Activated CD4-positive, alpha-beta memory T cell treated with anti-CD3 and anti-CD28 coated beads for 36 hours (primary cell): ENCODE data around the gene OR10G6. TPM values are rescaled to one million over a fixed set of nuclear protein-coding genes. Genes with fewer than 3 reads are reported as not detected.
"Not testable (repeated sequence)": the region's sequence is repeated elsewhere in the genome, so short reads cannot be mapped to it uniquely, and the experiment has no call there.

Experiments
- CTCF ChIA-PET: fragments of 350-600 bp; sonication (Branson Sonifier 250); formaldehyde crosslinking; loops from one replicate; lab custom pipeline; 2021; ENCODE audit warnings: antibody characterized with exemption, inconsistent platforms; lab: Charles Lee
- POLR2A ChIA-PET: fragments of 350-600 bp; sonication (Branson Sonifier 250); formaldehyde crosslinking; loops from one replicate; lab custom pipeline; 2021; ENCODE audit warnings: antibody characterized with exemption; lab: Charles Lee
- DNase-seq: peaks from one replicate; pipeline ENCODE4 v3.0.0-alpha.2; 2020
- H3K27ac Mint-ChIP-seq: one replicate; pipeline ENCODE4 v1.8.0; 2021; ENCODE audit warnings: mixed read lengths
- H3K27me3 Mint-ChIP-seq: one replicate; pipeline ENCODE4 v1.8.0; 2021; ENCODE audit warnings: mixed read lengths
- H3K36me3 Mint-ChIP-seq: one replicate; pipeline ENCODE4 v1.8.0; 2021; ENCODE audit warnings: mixed read lengths
- H3K4me1 Mint-ChIP-seq: one replicate; pipeline ENCODE4 v1.8.0; 2021; ENCODE audit warnings: low read depth, mixed read lengths
- H3K4me3 Mint-ChIP-seq: one replicate; pipeline ENCODE4 v1.8.0; 2021; ENCODE audit warnings: mild to moderate bottlenecking, mixed read lengths
- H3K9me3 Mint-ChIP-seq: one replicate; pipeline ENCODE4 v1.8.0; 2021; ENCODE audit warnings: mixed read lengths
- intact Hi-C: fragments of 100-400 bp; cut with micrococcal nuclease; formaldehyde crosslinking; loops from one replicate; pipeline ENCODE4 v1.15.1; 2023
- total RNA-seq, 2 experiments: library from RNA; stranded (reverse); gene quantifications; one replicate each; pipeline ENCODE4 v1.2.3, GENCODE V29; 2021

OR10G6 gene
- not detected for total RNA-seq

GRCh38 chr11:123995119-123995518 lies at the start of gene OR10G6:
Gene OR10G6, minus strand, starts transcription at chr11:123995161. Its CDS starts 0 bp downstream, at chr11:123995161.
- no peaks in the 10 kb centered on the region for H3K36me3 Mint-ChIP-seq
- ChIA-PET POLR2A (no interaction called here), CTCF (no interaction called here)

GRCh38 chr11:124043420-124043819 lies 48.5 kb upstream of the OR10G6 start:
- H3K4me3 Mint-ChIP-seq: no peak overlapping the region
- CTCF ChIA-PET: no interaction called here
- no peaks in the 10 kb centered on the region for H3K4me1 Mint-ChIP-seq
- intact Hi-C loops: no loop called here
- POLR2A ChIA-PET: no interaction called here
- no peak for DNase-seq
- H3K36me3 Mint-ChIP-seq: no peaks in the 10 kb centered on the region
- H3K9me3 Mint-ChIP-seq: no peaks in the 10 kb centered on the region
- no peaks in the 10 kb centered on the region for H3K27me3 Mint-ChIP-seq
- no peak overlapping the region for H3K27ac Mint-ChIP-seq

More at GRCh38 chr11:123995119-123995518, at the start of gene OR10G6:
- H3K4me3 Mint-ChIP-seq: no peak within 1 kb of the TSS
- H3K9me3 Mint-ChIP-seq: no peaks in the 10 kb centered on the region
- H3K27me3 Mint-ChIP-seq: no peaks in the 10 kb centered on the region
- intact Hi-C loops: no loop called here
- DNase-seq: no peak
- no peak within 1 kb of the TSS for H3K27ac Mint-ChIP-seq
- no peaks in the 10 kb centered on the region for H3K4me1 Mint-ChIP-seq

- H3K9me3 Mint-ChIP-seq: no peaks in the 10 kb centered on the region
- H3K27me3 Mint-ChIP-seq: peaks cover 1% of the 10 kb centered on the region
- POLR2A ChIA-PET: no interaction called here
- no peaks in the 10 kb centered on the region for H3K4me1 Mint-ChIP-seq
- DNase-seq: no peak
- H3K36me3 Mint-ChIP-seq: no peaks in the 10 kb centered on the region
- intact Hi-C loops: no loop called here
- H3K27ac Mint-ChIP-seq: no peak within 1 kb of the TSS
- CTCF ChIA-PET: no interaction called here
- no peak within 1 kb of the TSS for H3K4me3 Mint-ChIP-seq
Observed at GRCh38 chr11:124041254-124041653, 46.3 kb upstream of the OR10G6 start, which contains the start of gene OR10G7. Gene OR10G7, minus strand, starts transcription at chr11:124041325. Its CDS starts 2,324 bp downstream, at chr11:124039001.

- H3K9me3 Mint-ChIP-seq: no peaks in the 10 kb centered on the region
- ChIA-PET POLR2A (no interaction called here), CTCF (no interaction called here)
- no peak overlapping the region for H3K4me3 Mint-ChIP-seq
- intact Hi-C loops: no loop called here
- H3K4me1 Mint-ChIP-seq: no peaks in the 10 kb centered on the region
- DNase-seq: no peak
- H3K27me3 Mint-ChIP-seq: peaks cover 1% of the 10 kb centered on the region
- H3K36me3 Mint-ChIP-seq: no peaks in the 10 kb centered on the region
- no peak overlapping the region for H3K27ac Mint-ChIP-seq
Observed at GRCh38 chr11:124039557-124039956, 44.6 kb upstream of the OR10G6 start.

- Mint-ChIP-seq H3K27ac (no peak overlapping the region), H3K4me3 (no peak overlapping the region), H3K36me3 (no peaks in the 10 kb centered on the region), H3K27me3 (peaks cover 1% of the 10 kb centered on the region), H3K4me1 (no peaks in the 10 kb centered on the region), H3K9me3 (no peaks in the 10 kb centered on the region)
- no peak for DNase-seq
- intact Hi-C loops: no loop called here
- ChIA-PET CTCF (no interaction called here), POLR2A (no interaction called here)
Observed at GRCh38 chr11:124036666-124037065, 41.7 kb upstream of the OR10G6 start.

- Mint-ChIP-seq H3K27me3 (no peaks in the 10 kb centered on the region), H3K4me3 (no peak within 1 kb of the TSS), H3K9me3 (no peaks in the 10 kb centered on the region), H3K4me1 (no peaks in the 10 kb centered on the region), H3K27ac (no peak within 1 kb of the TSS), H3K36me3 (no peaks in the 10 kb centered on the region)
- intact Hi-C loops: no loop called here
- DNase-seq: no peak
- ChIA-PET POLR2A (no interaction called here), CTCF (no interaction called here)
Observed at GRCh38 chr11:124026498-124026897, 31.5 kb upstream of the OR10G6 start, which contains the start of gene OR10G8. Gene OR10G8, plus strand, starts transcription at chr11:124026798. Its CDS starts 2,825 bp downstream, at chr11:124029623.

GRCh38 chr11:124015837-124016236 lies 20.9 kb upstream of the OR10G6 start:
- H3K9me3 Mint-ChIP-seq, H3K4me3 Mint-ChIP-seq, DNase-seq, H3K4me1 Mint-ChIP-seq, CTCF ChIA-PET, POLR2A ChIA-PET, H3K27ac Mint-ChIP-seq, H3K27me3 Mint-ChIP-seq, intact Hi-C loops, H3K36me3 Mint-ChIP-seq: not testable (repeated sequence)

GRCh38 chr11:124012697-124013096 lies 17.7 kb upstream of the OR10G6 start, which contains the start of gene OR10G4:
Gene OR10G4, plus strand, starts transcription at chr11:124012997. Its CDS starts 2,578 bp downstream, at chr11:124015575.
- Mint-ChIP-seq H3K36me3 (no peaks in the 10 kb centered on the region), H3K27ac (no peak within 1 kb of the TSS), H3K4me1 (no peaks in the 10 kb centered on the region), H3K27me3 (peaks cover 2% of the 10 kb centered on the region), H3K9me3 (no peaks in the 10 kb centered on the region), H3K4me3 (no peak within 1 kb of the TSS)
- CTCF ChIA-PET: no interaction called here
- POLR2A ChIA-PET: no interaction called here
- no peak for DNase-seq
- intact Hi-C loops: no loop called here

GRCh38 chr11:123979311-123979710 lies 15.7 kb downstream of the OR10G6 start:
- ChIA-PET CTCF (no interaction called here), POLR2A (no interaction called here)
- Mint-ChIP-seq H3K4me3 (no peak overlapping the region), H3K27ac (no peak overlapping the region), H3K36me3 (peaks cover 1% of the 10 kb centered on the region), H3K4me1 (no peaks in the 10 kb centered on the region), H3K27me3 (no peaks in the 10 kb centered on the region), H3K9me3 (peaks cover 10% of the 10 kb centered on the region)
- intact Hi-C loops: no loop called here
- DNase-seq: no peak

GRCh38 chr11:123977731-123978347 lies 17.1 kb downstream of the OR10G6 start, which contains the start of gene OR10S1:
Gene OR10S1, minus strand, starts transcription at chr11:123977781. Its CDS starts 117 bp downstream, at chr11:123977664.
- Mint-ChIP-seq H3K27me3 (peaks cover 5% of the 10 kb centered on the region), H3K4me3 (no peak within 1 kb of the TSS), H3K36me3 (peaks cover 1% of the 10 kb centered on the region), H3K27ac (no peak within 1 kb of the TSS), H3K4me1 (no peaks in the 10 kb centered on the region), H3K9me3 (peaks cover 9% of the 10 kb centered on the region)
- intact Hi-C loops: no loop called here
- no peak for DNase-seq
- ChIA-PET POLR2A (no interaction called here), CTCF (no interaction called here)

- Mint-ChIP-seq H3K36me3 (no peaks in the 10 kb centered on the region), H3K4me1 (no peaks in the 10 kb centered on the region), H3K27ac (no peak overlapping the region), H3K27me3 (peaks cover 5% of the 10 kb centered on the region), H3K4me3 (no peak overlapping the region), H3K9me3 (no peaks in the 10 kb centered on the region)
- ChIA-PET CTCF (no interaction called here), POLR2A (no interaction called here)
- intact Hi-C loops: no loop called here
- DNase-seq: no peak
Observed at GRCh38 chr11:123976770-123977560, 18.0 kb downstream of the OR10G6 start.

GRCh38 chr11:123973816-123974215 lies 21.1 kb downstream of the OR10G6 start:
- intact Hi-C loops: no loop called here
- DNase-seq: no peak
- Mint-ChIP-seq H3K27me3 (peaks cover 5% of the 10 kb centered on the region), H3K9me3 (peaks cover under 1% of the 10 kb centered on the region), H3K4me3 (no peak overlapping the region), H3K36me3 (no peaks in the 10 kb centered on the region), H3K4me1 (no peaks in the 10 kb centered on the region), H3K27ac (no peak overlapping the region)
- POLR2A ChIA-PET: no interaction called here
- CTCF ChIA-PET: interaction anchor here (0.6 kb wide), 1 partner anchor 668 kb away, joined by 3 read pairs; no protein-coding TSS in a partner anchor
